ENCODE measurements around the gene SLC6A6. TPM values are rescaled to one million over a fixed set of nuclear protein-coding genes. Genes with fewer than 3 reads are reported as not detected.

The SLC6A6 gene
- total and polyA plus RNA-seq, 10 of the 15 experiments (the other 5 are each of a cell fraction or from before 2014, with no cell fraction given): 5.6 to 47.0 (median 20.2) TPM

DNA sequence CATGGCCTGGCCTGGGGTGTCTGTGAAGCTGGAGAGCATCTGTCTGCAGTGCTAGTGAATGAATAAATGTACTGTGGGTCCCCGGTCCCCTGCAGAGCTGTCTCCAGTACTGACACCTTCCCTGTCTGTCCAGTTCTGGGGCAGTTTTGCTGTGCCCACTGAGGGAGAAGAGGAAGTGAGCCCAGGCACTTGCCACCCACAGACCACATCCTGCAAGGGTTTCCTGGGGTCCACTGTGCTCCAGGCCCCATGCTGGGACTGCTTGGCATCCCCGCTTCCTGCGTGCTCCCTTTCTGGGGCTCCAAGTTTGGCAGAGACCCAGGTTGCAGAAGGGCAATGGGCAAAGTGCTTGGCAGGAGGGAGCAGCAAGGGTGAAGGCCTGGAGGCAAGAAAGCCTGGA, 4.9 kb upstream of the SLC6A6 start:
- no peak overlapping the region for H3K4me3 ChIP-seq
- ChIA-PET RAD21 (ENCODE audit: unreplicated experiment) (interaction anchor here (2.1 kb wide), 1 partner anchor 34 kb away, joined by 9 read pairs; no protein-coding TSS in a partner anchor), SMC1A (ENCODE audit: uncharacterized antibody, unreplicated experiment) (interaction anchor here (1.3 to 12.5 kb wide), 2 partner anchors 32 to 64 kb away, joined by 3 to 143 read pairs; no protein-coding TSS in a partner anchor), CTCF (no interaction called here), POLR2A (no interaction called here)
- H3K9ac ChIP-seq (ENCODE audit: control insufficient read depth, insufficient read depth, low read length): no peak overlapping the region
- H2AFZ ChIP-seq (ENCODE audit: control insufficient read depth, low read depth, low read length): no peak overlapping the region
- FAIRE-seq (no peak), ATAC-seq (peak; percentile 22), DNase-seq (ENCODE audit: low read depth, low spot score) (no peak)
- no TSS peak for BruUV-seq (replicated peaks)
- no peaks in the 10 kb centered on the region; the same call in 1 of the 2 replicates for H3K79me2 ChIP-seq (ENCODE audit: control insufficient read depth, insufficient read depth, low read length)
- H4K20me1 ChIP-seq (ENCODE audit: control insufficient read depth, insufficient read depth): no peaks in the 10 kb centered on the region
- WGBS (ENCODE audit: insufficient coverage, insufficient replicate concordance, low lambda C conversion rate, missing lambda C conversion rate): 22% methylated on average over 3 of the region's 3 CpGs
- H3K36me3 ChIP-seq (ENCODE audit: control insufficient read depth in 2 of 2, insufficient read depth in 2 of 2, low read length in 1 of 2): no peaks in the 10 kb centered on the region
- intact Hi-C loops (cut with micrococcal nuclease; ENCODE audit: unreplicated experiment): no loop called here
- H3K4me1 ChIP-seq (ENCODE audit: control insufficient read depth, insufficient read depth, low read length): no peaks in the 10 kb centered on the region; the same call in 1 of the 2 replicates
- no peak overlapping the region for H3K4me2 ChIP-seq (ENCODE audit: control insufficient read depth, insufficient read depth)
- H3K9me3 ChIP-seq (replicated peaks; ENCODE audit: control insufficient read depth, insufficient read depth, low read length): no peaks in the 10 kb centered on the region
- in situ Hi-C loops (cut with MboI): no loop called here
- H3K27ac ChIP-seq (ENCODE audit: control insufficient read depth, insufficient read depth): no peak overlapping the region
- H3K27me3 ChIP-seq (replicated peaks in 1 of 2; ENCODE audit: control insufficient read depth in 2 of 2, insufficient read depth in 2 of 2, low read length in 1 of 2): no peaks in the 10 kb centered on the region; a peak in 1 of 4 replicates
- TF ChIP-seq, protein P1, sequence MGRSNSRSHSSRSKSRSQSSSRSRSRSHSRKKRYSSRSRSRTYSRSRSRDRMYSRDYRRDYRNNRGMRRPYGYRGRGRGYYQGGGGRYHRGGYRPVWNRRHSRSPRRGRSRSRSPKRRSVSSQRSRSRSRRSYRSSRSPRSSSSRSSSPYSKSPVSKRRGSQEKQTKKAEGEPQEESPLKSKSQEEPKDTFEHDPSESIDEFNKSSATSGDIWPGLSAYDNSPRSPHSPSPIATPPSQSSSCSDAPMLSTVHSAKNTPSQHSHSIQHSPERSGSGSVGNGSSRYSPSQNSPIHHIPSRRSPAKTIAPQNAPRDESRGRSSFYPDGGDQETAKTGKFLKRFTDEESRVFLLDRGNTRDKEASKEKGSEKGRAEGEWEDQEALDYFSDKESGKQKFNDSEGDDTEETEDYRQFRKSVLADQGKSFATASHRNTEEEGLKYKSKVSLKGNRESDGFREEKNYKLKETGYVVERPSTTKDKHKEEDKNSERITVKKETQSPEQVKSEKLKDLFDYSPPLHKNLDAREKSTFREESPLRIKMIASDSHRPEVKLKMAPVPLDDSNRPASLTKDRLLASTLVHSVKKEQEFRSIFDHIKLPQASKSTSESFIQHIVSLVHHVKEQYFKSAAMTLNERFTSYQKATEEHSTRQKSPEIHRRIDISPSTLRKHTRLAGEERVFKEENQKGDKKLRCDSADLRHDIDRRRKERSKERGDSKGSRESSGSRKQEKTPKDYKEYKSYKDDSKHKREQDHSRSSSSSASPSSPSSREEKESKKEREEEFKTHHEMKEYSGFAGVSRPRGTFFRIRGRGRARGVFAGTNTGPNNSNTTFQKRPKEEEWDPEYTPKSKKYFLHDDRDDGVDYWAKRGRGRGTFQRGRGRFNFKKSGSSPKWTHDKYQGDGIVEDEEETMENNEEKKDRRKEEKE (IDR thresholded peaks at IDR 0.05): no peak
- TF ChIP-seq HCFC1 (IDR thresholded peaks at IDR 0.05; ENCODE audit: low read length) (no peak), SPI1 (IDR thresholded peaks at IDR 0.05; ENCODE audit: borderline replicate concordance, insufficient read depth, low read depth, low read length) (peak; percentile 76), CHD4 (IDR thresholded peaks at IDR 0.05) (no peak), TBL1XR1 (IDR thresholded peaks at IDR 0.05; ENCODE audit: low read depth, low read length) (no peak), RELA (IDR thresholded peaks at IDR 0.05; ENCODE audit: borderline replicate concordance, partially characterized antibody) (no peak), MEF2A (IDR thresholded peaks at IDR 0.05; ENCODE audit: insufficient read depth, low read depth, low read length) (no peak), ZNF622 (IDR thresholded peaks at IDR 0.05) (no peak), MYB (IDR thresholded peaks at IDR 0.05; ENCODE audit: borderline replicate concordance, low read depth, low read length) (no peak), CREB1 (IDR thresholded peaks at IDR 0.05; ENCODE audit: low read depth) (no peak), ZNF274 (IDR thresholded peaks at IDR 0.05; ENCODE audit: insufficient read depth, insufficient read length) (no peak), NR2F1 (conservative IDR thresholded peaks at IDR 0.05) (no peak), IKZF2 (IDR thresholded peaks at IDR 0.05) (peak; percentile 22 to 46; a peak in 1 of 4 replicates), KLF5 (IDR thresholded peaks at IDR 0.05; ENCODE audit: partially characterized antibody) (no peak), POLR2AphosphoS2 (IDR thresholded peaks at IDR 0.05; ENCODE audit: low read depth, low read length) (no peak)
- TF ChIP-seq, protein P2, sequence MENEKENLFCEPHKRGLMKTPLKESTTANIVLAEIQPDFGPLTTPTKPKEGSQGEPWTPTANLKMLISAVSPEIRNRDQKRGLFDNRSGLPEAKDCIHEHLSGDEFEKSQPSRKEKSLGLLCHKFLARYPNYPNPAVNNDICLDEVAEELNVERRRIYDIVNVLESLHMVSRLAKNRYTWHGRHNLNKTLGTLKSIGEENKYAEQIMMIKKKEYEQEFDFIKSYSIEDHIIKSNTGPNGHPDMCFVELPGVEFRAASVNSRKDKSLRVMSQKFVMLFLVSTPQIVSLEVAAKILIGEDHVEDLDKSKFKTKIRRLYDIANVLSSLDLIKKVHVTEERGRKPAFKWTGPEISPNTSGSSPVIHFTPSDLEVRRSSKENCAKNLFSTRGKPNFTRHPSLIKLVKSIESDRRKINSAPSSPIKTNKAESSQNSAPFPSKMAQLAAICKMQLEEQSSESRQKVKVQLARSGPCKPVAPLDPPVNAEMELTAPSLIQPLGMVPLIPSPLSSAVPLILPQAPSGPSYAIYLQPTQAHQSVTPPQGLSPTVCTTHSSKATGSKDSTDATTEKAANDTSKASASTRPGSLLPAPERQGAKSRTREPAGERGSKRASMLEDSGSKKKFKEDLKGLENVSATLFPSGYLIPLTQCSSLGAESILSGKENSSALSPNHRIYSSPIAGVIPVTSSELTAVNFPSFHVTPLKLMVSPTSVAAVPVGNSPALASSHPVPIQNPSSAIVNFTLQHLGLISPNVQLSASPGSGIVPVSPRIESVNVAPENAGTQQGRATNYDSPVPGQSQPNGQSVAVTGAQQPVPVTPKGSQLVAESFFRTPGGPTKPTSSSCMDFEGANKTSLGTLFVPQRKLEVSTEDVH (IDR thresholded peaks at IDR 0.05; ENCODE audit: low read depth, partially characterized antibody): no peak
- TF ChIP-seq, protein P3, sequence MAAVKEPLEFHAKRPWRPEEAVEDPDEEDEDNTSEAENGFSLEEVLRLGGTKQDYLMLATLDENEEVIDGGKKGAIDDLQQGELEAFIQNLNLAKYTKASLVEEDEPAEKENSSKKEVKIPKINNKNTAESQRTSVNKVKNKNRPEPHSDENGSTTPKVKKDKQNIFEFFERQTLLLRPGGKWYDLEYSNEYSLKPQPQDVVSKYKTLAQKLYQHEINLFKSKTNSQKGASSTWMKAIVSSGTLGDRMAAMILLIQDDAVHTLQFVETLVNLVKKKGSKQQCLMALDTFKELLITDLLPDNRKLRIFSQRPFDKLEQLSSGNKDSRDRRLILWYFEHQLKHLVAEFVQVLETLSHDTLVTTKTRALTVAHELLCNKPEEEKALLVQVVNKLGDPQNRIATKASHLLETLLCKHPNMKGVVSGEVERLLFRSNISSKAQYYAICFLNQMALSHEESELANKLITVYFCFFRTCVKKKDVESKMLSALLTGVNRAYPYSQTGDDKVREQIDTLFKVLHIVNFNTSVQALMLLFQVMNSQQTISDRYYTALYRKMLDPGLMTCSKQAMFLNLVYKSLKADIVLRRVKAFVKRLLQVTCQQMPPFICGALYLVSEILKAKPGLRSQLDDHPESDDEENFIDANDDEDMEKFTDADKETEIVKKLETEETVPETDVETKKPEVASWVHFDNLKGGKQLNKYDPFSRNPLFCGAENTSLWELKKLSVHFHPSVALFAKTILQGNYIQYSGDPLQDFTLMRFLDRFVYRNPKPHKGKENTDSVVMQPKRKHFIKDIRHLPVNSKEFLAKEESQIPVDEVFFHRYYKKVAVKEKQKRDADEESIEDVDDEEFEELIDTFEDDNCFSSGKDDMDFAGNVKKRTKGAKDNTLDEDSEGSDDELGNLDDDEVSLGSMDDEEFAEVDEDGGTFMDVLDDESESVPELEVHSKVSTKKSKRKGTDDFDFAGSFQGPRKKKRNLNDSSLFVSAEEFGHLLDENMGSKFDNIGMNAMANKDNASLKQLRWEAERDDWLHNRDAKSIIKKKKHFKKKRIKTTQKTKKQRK (IDR thresholded peaks at IDR 0.05; ENCODE audit: low read depth, low read length): no peak

Measured in GM12878 (cell line).